CD14-positive monocyte (primary cell): Measurements from ENCODE around the gene THOC5. TPM values are rescaled to one million over a fixed set of nuclear protein-coding genes. Genes with fewer than 3 reads are reported as not detected.

ENCODE experiments used
- DNase-seq, 3 donors: peaks; one replicate each; pipeline ENCODE4 v3.0.0-alpha.2; 2011 to 2022
- H2AFZ ChIP-seq: 2 replicates; pipeline ENCODE4 v1.6.0; 2012; ENCODE audit warnings: mild to moderate bottlenecking, low read depth, low read length, inconsistent platforms; ENCODE audit not compliant: insufficient read depth, poor library complexity, severe bottlenecking
- H3K27ac ChIP-seq, 2 donors: 1 replicate in 1 of 2; 2 replicates in 1 of 2; pipeline ENCODE4 v1.5.1; 2012 to 2013; ENCODE audit warnings: low read length in 2 of 2, control low read depth in 1 of 2, inconsistent platforms in 1 of 2, low read depth in 1 of 2, mild to moderate bottlenecking in 1 of 2
- H3K27me3 ChIP-seq, 2 donors: one replicate each; pipeline versions ENCODE4 v1.6.0 to v1.6.1; 2011 to 2013; ENCODE audit warnings: low read length in 2 of 2; ENCODE audit not compliant: control insufficient read depth in 2 of 2, insufficient read depth in 2 of 2
- H3K36me3 ChIP-seq, 2 donors: replicated peaks in 1 of 2; 1 replicate in 1 of 2; 2 replicates in 1 of 2; pipeline versions ENCODE4 v1.5.1 to v1.6.1; 2012 to 2013; ENCODE audit warnings: low read length in 2 of 2, control low read depth in 1 of 2, inconsistent platforms in 1 of 2, mild to moderate bottlenecking in 1 of 2; ENCODE audit not compliant: insufficient read depth in 2 of 2, control insufficient read depth in 1 of 2
- H3K4me1 ChIP-seq, 2 donors: 1 replicate in 1 of 2; 2 replicates in 1 of 2; pipeline versions ENCODE4 v1.5.1 to v1.6.1; 2012 to 2013; ENCODE audit warnings: low read length in 2 of 2, control low read depth in 1 of 2, inconsistent platforms in 1 of 2, mild to moderate bottlenecking in 1 of 2, moderate library complexity in 1 of 2; ENCODE audit not compliant: insufficient read depth in 2 of 2, control insufficient read depth in 1 of 2
- H3K4me2 ChIP-seq: replicated peaks from 2 replicates; pipeline ENCODE3; 2012; ENCODE audit warnings: low read length, moderate library complexity, mild to moderate bottlenecking; ENCODE audit not compliant: poor library complexity, severe bottlenecking; ENCODE audit errors: extremely low read depth
- H3K4me3 ChIP-seq, 3 experiments: fragments of 200-600 bp in 1 of 3; sonication (generic) in 1 of 3; replicated peaks in 1 of 3; 1 replicate in 2 of 3; 2 replicates in 1 of 3; pipeline ENCODE4 v1.5.1; 2011 to 2013; ENCODE audit warnings: low read length in 3 of 3, mild to moderate bottlenecking in 3 of 3, control low read depth in 2 of 3, low read depth in 2 of 3, inconsistent platforms in 1 of 3, moderate library complexity in 1 of 3
- H3K79me2 ChIP-seq: 2 replicates; pipeline ENCODE4 v1.6.0; 2012; ENCODE audit warnings: mild to moderate bottlenecking, control low read depth, inconsistent platforms, low read length, moderate library complexity; ENCODE audit not compliant: insufficient read depth
- H3K9ac ChIP-seq: 2 replicates; pipeline ENCODE4 v1.6.0; 2017; ENCODE audit warnings: low read length, mild to moderate bottlenecking; ENCODE audit not compliant: insufficient read depth, poor library complexity, severe bottlenecking
- H3K9me3 ChIP-seq, 2 donors: replicated peaks in 1 of 2; 1 replicate in 1 of 2; 2 replicates in 1 of 2; pipeline versions ENCODE4 v1.5.1 to v1.6.1; 2012 to 2013; ENCODE audit warnings: low read length in 2 of 2, control low read depth in 1 of 2; ENCODE audit not compliant: control insufficient read depth in 1 of 2, insufficient read depth in 1 of 2
- H4K20me1 ChIP-seq: 2 replicates; pipeline ENCODE4 v1.6.0; 2012; ENCODE audit warnings: mild to moderate bottlenecking, low read length, control low read depth, moderate library complexity; ENCODE audit not compliant: insufficient read depth
- H3K27ac Mint-ChIP-seq, 7 donors: one replicate each; pipeline ENCODE4 v1.8.0; 2020; ENCODE audit warnings: mild to moderate bottlenecking in 7 of 7, mixed read lengths in 7 of 7, moderate library complexity in 6 of 7, inconsistent platforms in 2 of 7
- H3K27me3 Mint-ChIP-seq, 3 donors: one replicate each; pipeline ENCODE4 v1.8.0; 2021 to 2022; ENCODE audit warnings: low read depth in 3 of 3, mild to moderate bottlenecking in 3 of 3, mixed read lengths in 3 of 3, moderate library complexity in 3 of 3, inconsistent platforms in 1 of 3
- H3K36me3 Mint-ChIP-seq, 2 donors: one replicate each; pipeline ENCODE4 v1.8.0; 2020; ENCODE audit warnings: mixed read lengths in 2 of 2, inconsistent platforms in 1 of 2, mild to moderate bottlenecking in 1 of 2
- H3K4me1 Mint-ChIP-seq: one replicate; pipeline ENCODE4 v1.8.0; 2020; ENCODE audit warnings: mild to moderate bottlenecking, mixed read lengths
- H3K4me3 Mint-ChIP-seq, 2 donors: one replicate each; pipeline ENCODE4 v1.8.0; 2020; ENCODE audit warnings: mild to moderate bottlenecking in 2 of 2, mixed read lengths in 2 of 2, moderate library complexity in 1 of 2
- H3K9me3 Mint-ChIP-seq, 7 donors: one replicate each; pipeline ENCODE4 v1.8.0; 2020 to 2022; ENCODE audit warnings: mixed read lengths in 7 of 7, mild to moderate bottlenecking in 6 of 7, moderate library complexity in 6 of 7, inconsistent platforms in 2 of 7
- WGBS: methylation state at CpG from one replicate; pipeline ENCODE4 v1.1.5; 2013; ENCODE audit warnings: missing lambda C conversion rate; ENCODE audit not compliant: insufficient coverage; 5-methylcytosine and 5-hydroxymethylcytosine counted together
- intact Hi-C, 2 donors: fragments of 100-400 bp; cut with micrococcal nuclease; formaldehyde crosslinking; loops; one replicate each; pipeline versions ENCODE4 v1.15.0 to v1.15.1; 2023
- polyA plus RNA-seq, 3 donors: library from polyadenylated mRNA; depleted of rRNA in 1 of 3; unstranded in 2 of 3; stranded (reverse) in 1 of 3; fragments of 300-500 nt in 2 of 3; fragments of >200 nt in 1 of 3; fragmentation: Illumina TruSeq in 2 of 3; gene quantifications; 1 replicate in 2 of 3; 2 replicates in 1 of 3; pipeline ENCODE4 v1.2.3, GENCODE V29; 2012 to 2021
- TF ChIP-seq, protein P1 (sequence below): fragments of 200-600 bp; IDR thresholded peaks from one replicate; pipeline ENCODE4 v1.8.0; 2022; ENCODE audit warnings: antibody characterized with exemption, mild to moderate bottlenecking

Gene THOC5
- polyA plus RNA-seq, 3 donors, result 19.6 to 29.9 (median 28.2) TPM

DNA sequence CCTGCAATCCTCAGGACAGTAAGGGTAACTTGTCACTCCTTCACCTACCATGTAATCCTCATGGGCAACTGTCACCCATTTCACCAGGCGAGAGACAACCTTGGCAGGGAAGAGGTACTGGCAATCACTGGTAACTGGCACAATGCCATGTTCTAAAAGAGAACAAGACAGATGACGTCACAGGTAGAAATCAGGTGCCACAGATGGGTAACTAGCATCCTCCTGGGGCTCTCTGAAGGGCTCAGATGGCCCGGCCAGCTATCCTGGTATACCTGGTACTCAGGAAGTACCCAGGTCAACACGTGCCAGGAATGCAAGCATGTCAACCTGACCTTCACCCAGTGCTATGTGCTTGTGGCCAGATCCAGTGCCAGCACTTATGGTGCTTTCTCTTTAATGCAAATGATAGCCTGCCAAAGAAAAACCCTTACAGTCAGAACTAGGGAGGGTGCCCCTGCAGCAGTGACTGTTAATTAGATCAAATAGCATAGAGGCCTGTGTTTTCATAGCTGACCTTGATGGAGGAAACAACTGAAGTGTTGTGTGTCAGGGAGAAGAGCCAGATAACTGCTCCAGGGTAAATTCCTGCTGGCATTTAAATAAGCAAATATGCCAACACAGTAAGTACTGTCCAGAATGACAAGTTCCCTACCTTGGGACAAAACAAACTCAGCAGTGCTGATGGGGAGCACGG, 36.2 kb downstream of the THOC5 start:
- TF ChIP-seq, protein P1, sequence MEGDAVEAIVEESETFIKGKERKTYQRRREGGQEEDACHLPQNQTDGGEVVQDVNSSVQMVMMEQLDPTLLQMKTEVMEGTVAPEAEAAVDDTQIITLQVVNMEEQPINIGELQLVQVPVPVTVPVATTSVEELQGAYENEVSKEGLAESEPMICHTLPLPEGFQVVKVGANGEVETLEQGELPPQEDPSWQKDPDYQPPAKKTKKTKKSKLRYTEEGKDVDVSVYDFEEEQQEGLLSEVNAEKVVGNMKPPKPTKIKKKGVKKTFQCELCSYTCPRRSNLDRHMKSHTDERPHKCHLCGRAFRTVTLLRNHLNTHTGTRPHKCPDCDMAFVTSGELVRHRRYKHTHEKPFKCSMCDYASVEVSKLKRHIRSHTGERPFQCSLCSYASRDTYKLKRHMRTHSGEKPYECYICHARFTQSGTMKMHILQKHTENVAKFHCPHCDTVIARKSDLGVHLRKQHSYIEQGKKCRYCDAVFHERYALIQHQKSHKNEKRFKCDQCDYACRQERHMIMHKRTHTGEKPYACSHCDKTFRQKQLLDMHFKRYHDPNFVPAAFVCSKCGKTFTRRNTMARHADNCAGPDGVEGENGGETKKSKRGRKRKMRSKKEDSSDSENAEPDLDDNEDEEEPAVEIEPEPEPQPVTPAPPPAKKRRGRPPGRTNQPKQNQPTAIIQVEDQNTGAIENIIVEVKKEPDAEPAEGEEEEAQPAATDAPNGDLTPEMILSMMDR, result no peak
- Mint-ChIP-seq H3K4me1 (no peaks in the 10 kb centered on the region), H3K9me3 (no peaks in the 10 kb centered on the region), H3K36me3 (peaks cover 74 to 93% of the 10 kb centered on the region in 2 donors), H3K4me3 (no peak overlapping the region), H3K27ac (no peak overlapping the region), H3K27me3 (no peaks in the 10 kb centered on the region)
- Histone ChIP-seq H3K9me3 (no peaks in the 10 kb centered on the region), H3K36me3 (peaks cover 71 to 80% of the 10 kb centered on the region in 2 donors), H3K9ac (no peak overlapping the region), H3K27ac (no peak overlapping the region), H3K4me2 (no peak overlapping the region), H3K4me1 (no peaks in the 10 kb centered on the region), H3K79me2 (no peaks in the 10 kb centered on the region), H4K20me1 (no peaks in the 10 kb centered on the region), H3K27me3 (no peaks in the 10 kb centered on the region), H2AFZ (no peak overlapping the region), H3K4me3 (no peak overlapping the region)
- WGBS, result 97% methylated on average over 5 of the region's 5 CpGs
- no peak for DNase-seq
- intact Hi-C loops, result no loop called here

DNA sequence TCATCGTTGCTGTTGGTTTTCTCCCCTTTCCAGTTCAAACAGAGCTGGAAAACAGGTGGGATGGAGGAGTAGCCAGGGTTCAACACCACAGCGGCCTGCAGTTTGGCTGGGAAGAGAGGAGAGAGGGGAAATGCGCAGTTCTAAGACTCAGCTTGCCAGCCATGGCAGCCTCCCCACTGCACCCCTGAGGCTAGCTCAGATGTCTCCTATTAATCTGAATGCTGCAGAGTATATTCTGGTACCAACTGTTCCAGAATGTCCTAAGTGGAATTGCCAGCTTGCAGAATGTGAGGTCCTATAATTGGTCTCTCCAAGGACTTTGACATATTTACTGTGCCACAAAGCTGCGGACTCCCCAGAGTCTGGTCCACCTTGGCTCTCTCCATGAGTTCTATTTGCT, 41.5 kb downstream of the THOC5 start:
- intact Hi-C loops, result no loop called here
- Histone ChIP-seq H3K27me3 (no peaks in the 10 kb centered on the region), H3K36me3 (peaks cover 75 to 84% of the 10 kb centered on the region in 2 donors), H2AFZ (no peak overlapping the region), H3K4me3 (no peak overlapping the region), H3K27ac (no peak overlapping the region), H3K9me3 (no peaks in the 10 kb centered on the region), H3K4me1 (no peaks in the 10 kb centered on the region), H3K9ac (no peak overlapping the region), H3K79me2 (no peaks in the 10 kb centered on the region), H4K20me1 (no peaks in the 10 kb centered on the region), H3K4me2 (no peak overlapping the region)
- H3K9me3 Mint-ChIP-seq, result no peaks in the 10 kb centered on the region
- 100% methylated on average over 1 of the region's 4 CpGs for WGBS
- peaks cover 2% of the 10 kb centered on the region for H3K4me1 Mint-ChIP-seq
- peaks cover 74 to 91% of the 10 kb centered on the region in 2 donors for H3K36me3 Mint-ChIP-seq
- H3K27ac Mint-ChIP-seq, result no peak overlapping the region
- DNase-seq, result no peak
- H3K4me3 Mint-ChIP-seq, result no peak overlapping the region
- TF ChIP-seq, protein P1, result no peak
- no peaks in the 10 kb centered on the region for H3K27me3 Mint-ChIP-seq
